ENCODE results near the gene PIP4P1.

The PIP4P1 gene

DNA sequence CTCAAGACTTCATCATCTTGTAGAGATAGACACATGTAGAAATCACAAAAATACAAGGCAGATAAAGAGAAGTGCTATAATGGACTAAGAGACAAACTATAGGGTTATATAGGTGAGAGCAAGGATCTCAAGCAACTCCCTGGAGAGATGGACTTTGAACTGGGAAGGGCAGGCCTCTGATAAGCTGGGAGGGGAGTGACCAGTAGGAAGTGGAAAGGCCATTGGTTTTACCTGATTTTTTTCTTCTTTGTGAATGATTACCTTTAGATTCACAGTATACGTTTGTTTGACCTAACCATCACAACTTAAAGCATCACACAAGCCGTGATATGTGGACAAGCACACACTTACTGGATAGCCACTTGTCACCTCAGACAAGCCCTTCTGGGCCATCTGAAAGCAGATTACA lies 42.7 kb downstream of the PIP4P1 start:
- TF ChIP-seq CTCF (IDR thresholded peaks at IDR 0.05; ENCODE audit: low read depth, low read length), result no peak
- H3K4me3 ChIP-seq (ENCODE audit: low read depth, low read length), result no peak overlapping the region

- TF ChIP-seq CTCF (IDR thresholded peaks at IDR 0.05; ENCODE audit: low read depth, low read length), result no peak
- H3K4me3 ChIP-seq (ENCODE audit: low read depth, low read length), result no peak overlapping the region
Observed at GRCh38 chr14:20417250-20418186, 43.7 kb downstream of the PIP4P1 start.

GRCh38 chr14:20416223-20416622 lies 45.0 kb downstream of the PIP4P1 start:
- no peak overlapping the region for H3K4me3 ChIP-seq (ENCODE audit: low read depth, low read length)

DNA sequence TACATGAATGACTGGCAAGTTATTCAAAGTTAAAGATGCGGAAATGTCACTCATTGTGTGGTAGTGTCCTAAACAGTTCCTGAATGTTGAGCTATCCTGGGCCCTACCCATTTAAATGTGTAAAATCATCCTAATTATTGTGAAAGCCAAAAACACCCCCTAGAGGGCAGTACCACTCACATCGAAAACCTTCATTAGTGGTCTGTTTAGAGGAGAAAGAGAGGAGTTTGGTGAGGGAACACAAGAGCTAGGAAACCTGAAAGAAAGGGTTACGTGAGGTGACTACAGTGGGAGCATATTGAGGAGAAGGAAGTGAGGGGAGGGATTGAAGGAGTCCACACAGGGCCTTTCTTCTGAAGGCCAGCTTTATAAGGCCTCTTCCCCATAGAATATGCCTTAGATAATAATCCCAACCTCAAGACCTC lies 45.4 kb downstream of the PIP4P1 start:
- no peak overlapping the region for H3K4me3 ChIP-seq (ENCODE audit: low read depth, low read length)
- peak; percentile 53 for TF ChIP-seq CTCF (IDR thresholded peaks at IDR 0.05; ENCODE audit: low read depth, low read length)

More at GRCh38 chr14:20416223-20416622, 45.0 kb downstream of the PIP4P1 start:
- TF ChIP-seq CTCF (IDR thresholded peaks at IDR 0.05; ENCODE audit: low read depth, low read length), result no peak

DNA sequence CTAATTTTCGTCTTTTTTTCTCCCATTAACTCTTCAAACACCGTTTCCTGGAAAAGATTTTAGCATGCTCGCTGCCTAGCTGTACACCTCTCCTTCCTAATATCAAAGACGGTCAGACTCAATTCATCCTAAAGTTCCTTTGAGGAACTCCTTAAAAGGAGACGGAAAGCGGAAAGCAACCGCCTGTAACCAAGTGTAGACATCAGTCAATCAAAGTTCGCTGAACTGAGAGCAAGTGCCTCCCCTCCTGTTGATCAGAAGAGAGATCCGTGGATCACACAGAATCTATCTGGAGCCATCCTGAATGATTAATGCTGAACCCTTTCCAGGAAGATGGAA lies 47.5 kb downstream of the PIP4P1 start:
- TF ChIP-seq CTCF (IDR thresholded peaks at IDR 0.05; ENCODE audit: low read depth, low read length), result no peak

GRCh38 chr14:20412876-20413743 lies 48.1 kb downstream of the PIP4P1 start, which contains the start of gene TEP1:
Gene TEP1, minus strand, starts transcription at chr14:20413501. Its CDS starts 5,062 bp downstream, at chr14:20408439.
- TF ChIP-seq CTCF (IDR thresholded peaks at IDR 0.05; ENCODE audit: low read depth, low read length), result no peak
- peak within 1 kb of the TSS; percentile 84 for H3K4me3 ChIP-seq (ENCODE audit: low read depth, low read length)

More for the DNA sequence above, 47.5 kb downstream of the PIP4P1 start:
- peak overlapping the region; percentile 84 for H3K4me3 ChIP-seq (ENCODE audit: low read depth, low read length)
